RPMI7951 (cell line): ENCODE measurements around the gene WDFY2. TPM values are rescaled to one million over a fixed set of nuclear protein-coding genes. Genes with fewer than 3 reads are reported as not detected.

Experiments
- DNase-seq: peaks from one replicate; pipeline ENCODE4 v3.0.0-alpha.2; 2012; ENCODE audit warnings: low read depth
- total RNA-seq: library from RNA; depleted of rRNA; stranded (reverse); fragments of >200 nt; shearing (Covaris generic); gene quantifications from 2 replicates; pipeline ENCODE4 v1.2.3, GENCODE V29; 2014

Gene WDFY2
- total RNA-seq, 1 experiment from 2014 or later = 3.4 TPM

GRCh38 chr13:51796546-51796945 is 212.3 kb downstream of the WDFY2 start:
- DNase-seq = no peak

DNA sequence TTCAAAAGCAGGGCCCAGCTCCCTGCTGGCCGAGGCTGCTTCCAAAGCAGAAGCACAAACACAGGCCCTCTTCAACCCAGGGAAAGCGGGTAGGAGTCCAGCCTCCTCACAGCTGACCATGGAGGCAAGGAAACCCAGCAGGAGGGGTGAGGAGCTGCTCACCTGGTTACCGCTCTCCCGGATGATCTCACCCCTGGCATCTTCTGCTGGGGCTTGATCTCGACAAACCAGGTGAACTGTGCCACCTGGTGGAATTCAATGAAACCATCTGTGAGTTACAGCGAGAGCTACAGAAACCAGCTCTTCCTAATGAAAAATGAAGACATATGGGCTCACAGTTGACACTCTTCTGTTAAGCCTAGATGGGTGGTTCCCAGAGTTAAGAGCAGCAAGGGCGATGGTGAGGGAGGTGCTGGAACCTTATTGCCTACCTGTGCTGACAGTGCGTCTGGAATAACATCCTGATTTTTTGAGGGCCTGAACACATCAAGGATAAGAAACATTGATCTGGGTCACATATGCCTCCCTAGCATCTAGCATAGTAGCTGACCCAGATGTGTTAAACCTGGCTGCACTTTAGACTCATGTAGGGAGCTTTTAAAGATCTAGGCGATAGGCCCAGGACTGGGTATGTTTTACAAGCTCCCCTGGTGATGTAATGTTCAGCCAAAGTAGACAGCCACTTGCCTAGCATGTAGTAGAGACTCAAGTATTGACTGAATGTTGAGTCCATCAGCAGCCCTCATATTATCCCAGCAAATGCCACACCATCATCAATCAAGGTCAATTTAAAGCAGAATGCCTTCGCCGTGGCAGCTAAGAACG is 213.6 kb downstream of the WDFY2 start:
- peak; percentile 32 for DNase-seq

- DNase-seq = no peak
Observed at GRCh38 chr13:51799261-51799660, 215.0 kb downstream of the WDFY2 start.

- DNase-seq = no peak
Observed at GRCh38 chr13:51800486-51800885, 216.2 kb downstream of the WDFY2 start.

- DNase-seq = no peak
Observed at GRCh38 chr13:51801631-51802099, 217.4 kb downstream of the WDFY2 start.

DNA sequence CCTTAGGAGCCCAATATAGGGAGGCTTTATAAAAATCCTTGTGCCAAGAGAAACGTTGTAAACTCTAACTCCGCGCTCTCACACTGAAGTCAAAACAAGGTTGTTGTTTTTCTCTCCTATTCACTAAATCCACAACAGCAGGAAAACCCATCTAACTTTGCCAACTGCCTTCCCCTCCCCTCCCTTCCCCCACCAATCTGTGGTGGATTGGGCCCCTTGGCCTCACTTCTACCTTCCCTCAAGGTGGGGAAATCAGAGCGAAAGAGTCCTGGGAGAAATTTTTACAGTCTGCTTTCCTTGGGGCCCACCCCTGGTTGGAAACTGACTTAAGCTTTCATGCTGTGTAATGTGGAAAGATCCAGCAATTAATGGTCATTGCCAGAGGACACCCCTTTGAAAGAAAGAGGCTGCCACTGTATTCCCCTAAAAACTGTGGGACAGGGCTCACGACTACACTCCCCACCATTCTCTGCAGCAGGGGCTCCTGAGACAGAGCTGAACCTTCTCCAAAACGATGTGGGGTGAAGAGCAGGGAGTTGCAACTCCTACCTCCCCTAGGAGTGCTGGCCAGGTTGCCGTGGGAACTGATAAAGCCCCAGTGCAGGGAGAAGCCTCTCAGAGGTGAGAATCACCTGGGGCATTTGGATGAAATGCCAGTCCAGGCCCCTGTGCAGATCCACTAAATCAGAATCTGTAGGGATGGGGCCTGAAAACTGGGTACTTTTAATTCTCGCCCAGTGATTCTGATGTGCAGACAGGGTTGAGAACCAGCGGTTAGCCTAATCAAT is 218.6 kb downstream of the WDFY2 start:
- no peak for DNase-seq

DNA sequence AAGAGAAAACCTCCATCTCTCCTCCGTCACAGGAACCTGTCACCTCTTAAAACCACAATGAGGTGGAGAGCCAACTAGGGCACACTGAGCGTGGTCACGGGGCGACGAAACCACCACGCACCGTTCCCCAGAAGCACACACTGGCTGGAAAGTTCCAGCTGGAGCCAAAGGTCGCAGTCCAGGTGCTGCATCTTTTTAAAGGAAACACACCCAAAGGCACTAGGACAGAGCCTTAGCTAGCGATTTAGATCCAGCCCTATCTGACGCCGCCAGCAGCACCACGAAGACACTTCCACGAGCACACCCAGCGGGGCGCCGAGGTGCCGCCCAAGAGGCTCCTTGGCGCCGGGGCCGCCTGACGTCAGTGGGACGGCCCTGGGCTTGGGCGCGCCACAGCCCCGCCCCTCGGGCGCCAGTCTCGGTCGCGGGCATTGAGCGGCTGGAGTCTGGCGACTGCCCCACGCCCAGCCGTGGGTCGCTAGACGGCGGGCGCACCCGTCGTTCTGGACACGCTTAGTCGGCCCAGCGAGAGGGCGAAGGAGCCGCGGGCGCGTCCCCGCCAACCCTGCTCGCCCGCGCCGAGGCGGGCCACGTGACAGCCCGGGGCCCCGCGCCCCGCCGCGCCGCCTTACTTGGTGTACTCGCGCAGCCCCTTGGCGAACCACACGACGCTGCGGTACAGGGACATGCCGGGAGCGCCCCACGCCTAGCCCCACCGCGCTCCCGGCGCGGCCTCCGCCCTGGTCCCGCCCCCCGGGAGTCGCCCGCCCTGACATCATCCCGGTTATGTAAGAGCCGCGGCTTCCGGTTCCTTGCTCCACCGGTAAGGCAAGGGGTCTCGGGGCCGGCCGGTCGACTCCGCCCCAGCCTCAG is 219.4 kb downstream of the WDFY2 start, which contains the start of gene DHRS12:
TSS of gene DHRS12 (minus strand) at position 742 of the 873 bp plus-strand sequence. CDS start 4,504 bp downstream, outside the sequence.
- peak; percentile 80 for DNase-seq

DNA sequence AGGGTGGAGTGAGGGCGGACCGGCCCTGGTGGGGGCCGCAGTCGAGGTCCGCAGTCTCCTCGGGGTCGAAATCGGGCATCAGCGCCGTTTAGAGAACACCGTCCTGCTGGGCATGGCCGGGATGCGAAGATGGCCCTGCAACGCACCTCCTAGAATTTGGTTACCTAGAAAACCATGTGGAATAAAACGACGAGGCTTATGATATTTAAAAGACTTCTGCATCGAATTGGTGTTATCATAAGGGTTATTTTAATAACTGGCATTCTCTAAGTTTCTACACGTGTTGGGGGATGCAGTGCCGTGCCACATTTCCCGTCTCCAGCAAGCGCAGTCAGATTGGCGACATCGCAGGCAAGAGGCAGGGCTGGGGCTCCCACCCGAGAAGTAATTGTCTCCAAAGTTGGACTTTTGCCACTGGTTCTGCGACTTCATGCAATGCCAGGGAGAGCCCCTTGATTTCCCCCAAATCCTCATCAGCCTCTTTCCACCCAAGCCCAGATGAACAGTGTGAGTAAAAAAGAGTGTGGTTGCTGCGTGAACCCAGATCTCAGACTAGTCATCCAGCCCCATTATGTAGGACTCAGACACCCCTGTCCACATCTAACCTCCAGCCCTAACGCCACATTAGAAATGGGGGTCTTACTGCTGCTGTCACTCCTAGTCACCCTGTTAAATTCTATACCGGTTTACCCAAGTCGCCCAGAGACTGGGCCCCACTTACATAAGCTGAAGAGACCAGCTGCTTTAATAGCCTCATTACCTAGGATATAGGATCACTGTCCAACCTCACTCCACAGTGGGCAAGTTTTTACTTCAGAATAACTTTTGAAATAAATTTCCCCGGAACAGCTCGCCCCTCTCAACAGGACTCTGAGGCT is 220.3 kb downstream of the WDFY2 start:
- DNase-seq = no peak

GRCh38 chr13:51805313-51805712 is 221.1 kb downstream of the WDFY2 start:
- no peak for DNase-seq

DNA sequence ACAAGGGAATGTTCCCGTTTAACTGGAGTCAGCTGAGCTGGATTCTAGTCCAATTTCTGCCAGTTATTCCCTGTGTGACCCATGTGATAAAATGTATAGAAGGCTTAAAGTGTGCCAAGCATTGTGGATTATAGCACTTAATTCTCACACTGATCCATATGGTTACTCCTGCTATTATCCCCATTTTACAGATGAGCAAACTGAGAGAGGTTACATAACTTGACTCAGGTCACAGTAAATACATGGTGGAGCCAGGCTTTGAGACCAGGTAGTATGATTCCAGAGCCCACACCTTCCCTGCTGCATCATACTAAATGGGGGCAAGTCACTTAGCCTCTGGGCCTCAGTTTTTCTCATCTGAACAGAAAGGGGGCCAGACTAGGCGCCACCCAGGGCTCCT is 221.7 kb downstream of the WDFY2 start:
- no peak for DNase-seq

DNA sequence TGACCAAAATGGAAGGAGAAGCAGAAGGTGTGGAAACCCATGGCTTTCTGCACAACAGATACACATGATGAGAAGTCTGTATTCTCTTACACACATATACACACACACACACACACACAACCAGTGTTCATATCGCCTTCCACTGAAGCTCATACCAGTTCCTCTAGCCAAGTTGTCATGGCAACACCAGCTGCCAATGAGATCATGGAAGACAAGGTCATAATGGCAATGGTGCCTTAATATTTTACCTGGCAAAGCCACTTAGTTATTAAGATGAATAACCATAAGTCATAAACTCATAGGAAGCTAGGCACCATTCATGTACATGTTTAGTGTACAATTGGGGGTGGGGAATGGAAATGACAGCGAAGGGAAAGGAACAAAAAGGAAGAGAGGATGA is 222.3 kb downstream of the WDFY2 start:
- DNase-seq = peak; percentile 15

DNA sequence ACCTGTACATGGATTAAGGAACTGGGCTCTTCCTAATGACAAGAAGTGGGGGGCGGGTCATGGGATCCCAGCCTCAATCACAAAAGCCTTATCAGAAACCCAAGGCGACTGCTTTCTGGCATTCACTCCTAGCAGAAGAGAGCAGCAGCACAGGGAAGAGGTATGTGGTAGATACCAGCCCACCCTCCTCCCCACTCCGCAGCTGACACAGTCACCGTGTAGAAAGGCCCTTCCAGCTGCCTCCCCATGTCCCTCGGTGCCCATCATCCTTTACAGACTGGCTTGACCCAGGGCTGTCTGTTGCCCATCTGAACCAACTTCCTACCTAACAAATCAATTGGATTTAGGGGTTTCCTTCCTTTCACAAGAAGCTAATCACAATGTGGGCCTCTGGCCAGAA is 222.8 kb downstream of the WDFY2 start:
- no peak for DNase-seq

GRCh38 chr13:51808811-51809210 is 224.5 kb downstream of the WDFY2 start:
- no peak for DNase-seq

- no peak for DNase-seq
Observed at GRCh38 chr13:51811046-51811445, 226.8 kb downstream of the WDFY2 start.

GRCh38 chr13:51811920-51812451 is 227.7 kb downstream of the WDFY2 start:
- DNase-seq = no peak

DNA sequence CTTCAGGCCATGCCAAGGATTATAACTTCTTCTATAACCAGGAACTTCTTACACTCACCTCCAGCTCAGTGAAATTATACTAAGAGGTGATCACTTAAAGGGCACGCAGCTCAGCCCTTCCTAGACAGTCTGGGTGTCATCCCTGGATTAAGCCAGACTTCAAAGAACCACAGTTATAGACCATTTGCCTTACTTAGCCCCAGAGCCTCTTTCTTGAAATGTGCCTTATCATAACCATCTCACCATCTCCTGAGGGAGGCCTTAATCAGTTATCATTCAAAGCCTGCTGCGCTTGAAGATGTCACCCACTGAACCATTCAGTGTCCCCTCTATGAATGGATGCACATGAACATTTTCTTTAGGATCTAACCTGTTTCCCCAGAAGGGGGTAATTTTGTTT is 229.8 kb downstream of the WDFY2 start:
- no peak for DNase-seq

- peak; percentile 56 for DNase-seq
Observed at GRCh38 chr13:51814825-51815650, 230.8 kb downstream of the WDFY2 start.

GRCh38 chr13:51815848-51816247 is 231.6 kb downstream of the WDFY2 start:
- no peak for DNase-seq

DNA sequence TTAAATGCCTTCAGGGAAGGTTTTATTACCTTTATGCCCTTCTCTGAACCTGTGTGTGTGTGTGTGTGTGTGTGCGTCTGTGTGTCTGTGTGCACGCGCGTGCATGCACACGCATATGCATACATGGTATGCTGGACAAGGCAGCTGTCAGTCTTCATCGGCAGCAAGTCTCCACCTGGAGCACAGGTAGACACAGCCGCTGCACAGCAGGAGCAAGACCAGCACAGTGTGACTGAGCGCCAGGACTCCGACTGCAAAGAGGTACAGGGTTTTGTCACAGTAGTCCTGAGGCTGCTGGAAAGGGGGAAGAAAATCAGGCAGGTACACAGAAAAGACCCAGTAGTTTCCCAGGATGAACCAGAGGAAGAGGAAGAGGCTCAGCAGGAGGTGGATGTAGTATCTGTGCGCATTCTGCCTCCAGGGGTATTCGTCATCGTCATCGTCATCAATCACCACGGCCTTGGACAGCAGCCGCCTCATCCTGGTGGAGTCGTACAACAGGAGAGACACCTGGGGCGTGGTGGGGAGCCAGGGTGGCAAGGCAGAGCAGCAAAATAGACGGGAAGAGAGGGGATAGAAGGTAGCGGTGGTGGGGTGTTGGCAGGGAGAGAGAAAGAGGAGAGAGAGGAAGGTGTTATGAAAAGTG is 232.5 kb downstream of the WDFY2 start:
- DNase-seq = peak; percentile 31
